ENCODE measurements around the gene SLITRK1.

The SLITRK1 gene

DNA sequence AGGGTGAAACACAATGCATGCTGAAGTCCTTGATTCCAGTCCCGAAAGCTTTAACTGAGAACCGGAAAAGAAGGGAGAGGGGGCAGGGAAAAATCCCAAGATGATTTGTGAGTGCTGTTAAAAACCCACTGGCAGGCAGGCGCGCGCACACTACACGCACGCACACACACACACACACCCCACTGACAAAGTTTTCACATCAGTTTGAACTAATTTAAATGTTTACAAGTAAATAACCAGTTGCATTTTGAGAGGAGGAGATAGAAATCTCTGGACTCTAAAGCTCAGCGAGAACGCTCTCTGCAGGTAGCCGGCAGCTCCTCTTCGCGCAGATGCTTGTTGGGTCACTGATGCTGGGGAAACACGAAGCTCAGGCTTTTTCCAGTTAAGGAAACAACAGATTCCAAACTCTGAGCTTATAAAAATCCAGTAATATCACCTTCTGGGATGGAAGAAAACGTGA, 818 bp upstream of the SLITRK1 start:
- Histone ChIP-seq H3K9me3 (replicated peaks; ENCODE audit: insufficient read depth, low read length) (no peaks in the 10 kb centered on the region), H3K4me2 (ENCODE audit: low read depth, low read length) (no peak overlapping the region), H3K79me2 (ENCODE audit: low read length) (no peaks in the 10 kb centered on the region), H2AFZ (ENCODE audit: low read length) (no peak overlapping the region), H3K9me2 (replicated peaks; ENCODE audit: insufficient read depth, low read length) (no peaks in the 10 kb centered on the region), H3K27me3 (replicated peaks; ENCODE audit: insufficient read depth, low read length) (no peaks in the 10 kb centered on the region), H3F3A (ENCODE audit: insufficient read depth, low read length) (no peaks in the 10 kb centered on the region), H3K27ac (ENCODE audit: low read length) (no peak overlapping the region), H3K9ac (ENCODE audit: low read length) (no peak overlapping the region), H3K4me1 (ENCODE audit: low read length) (no peaks in the 10 kb centered on the region), H4K20me1 (ENCODE audit: insufficient read depth, low read length) (no peaks in the 10 kb centered on the region), H3K36me3 (replicated peaks; ENCODE audit: insufficient read depth, low read length) (no peaks in the 10 kb centered on the region), H3K4me3 (ENCODE audit: low read length) (no peak overlapping the region)
- TF ChIP-seq EZH2phosphoT487 (IDR thresholded peaks at IDR 0.05; ENCODE audit: low read length): no peak
- no peak for TF ChIP-seq EZH2 (optimal IDR thresholded peaks at IDR 0.05; ENCODE audit: low read depth, low read length)
- no peak for TF ChIP-seq CTCF (IDR thresholded peaks at IDR 0.05; ENCODE audit: low read length)
- DNase-seq: no peak

- DNase-seq: no peak
- no peak overlapping the region for H3K27ac ChIP-seq (ENCODE audit: low read length)
- H3K9me3 ChIP-seq (replicated peaks; ENCODE audit: insufficient read depth, low read length): no peaks in the 10 kb centered on the region
- no peak overlapping the region for H2AFZ ChIP-seq (ENCODE audit: low read length)
- no peaks in the 10 kb centered on the region for H3K36me3 ChIP-seq (replicated peaks; ENCODE audit: insufficient read depth, low read length)
- no peaks in the 10 kb centered on the region for H3K4me1 ChIP-seq (ENCODE audit: low read length)
- H3K4me3 ChIP-seq (ENCODE audit: low read length): no peak overlapping the region
- H3K9ac ChIP-seq (ENCODE audit: low read length): no peak overlapping the region
- no peaks in the 10 kb centered on the region for H3K79me2 ChIP-seq (ENCODE audit: low read length)
- H4K20me1 ChIP-seq (ENCODE audit: insufficient read depth, low read length): no peaks in the 10 kb centered on the region
- H3K9me2 ChIP-seq (replicated peaks; ENCODE audit: insufficient read depth, low read length): no peaks in the 10 kb centered on the region
- no peak for TF ChIP-seq CTCF (IDR thresholded peaks at IDR 0.05; ENCODE audit: low read length)
- no peak for TF ChIP-seq EZH2phosphoT487 (IDR thresholded peaks at IDR 0.05; ENCODE audit: low read length)
- no peak for TF ChIP-seq EZH2 (optimal IDR thresholded peaks at IDR 0.05; ENCODE audit: low read depth, low read length)
- H3K27me3 ChIP-seq (replicated peaks; ENCODE audit: insufficient read depth, low read length): no peaks in the 10 kb centered on the region
- no peaks in the 10 kb centered on the region for H3F3A ChIP-seq (ENCODE audit: insufficient read depth, low read length)
- no peak overlapping the region for H3K4me2 ChIP-seq (ENCODE audit: low read depth, low read length)
Measured at GRCh38 chr13:83882606-83882959, 309 bp upstream of the SLITRK1 start.

GRCh38 chr13:83881140-83881684, 1.1 kb downstream of the SLITRK1 start:
- Histone ChIP-seq H3K4me3 (ENCODE audit: low read length) (no peak overlapping the region), H3K9ac (ENCODE audit: low read length) (no peak overlapping the region), H2AFZ (ENCODE audit: low read length) (no peak overlapping the region), H3K27ac (ENCODE audit: low read length) (no peak overlapping the region), H3F3A (ENCODE audit: insufficient read depth, low read length) (no peaks in the 10 kb centered on the region), H3K9me2 (replicated peaks; ENCODE audit: insufficient read depth, low read length) (no peaks in the 10 kb centered on the region), H3K4me2 (ENCODE audit: low read depth, low read length) (no peak overlapping the region), H3K36me3 (replicated peaks; ENCODE audit: insufficient read depth, low read length) (no peaks in the 10 kb centered on the region), H3K9me3 (replicated peaks; ENCODE audit: insufficient read depth, low read length) (no peaks in the 10 kb centered on the region), H3K79me2 (ENCODE audit: low read length) (no peaks in the 10 kb centered on the region), H4K20me1 (ENCODE audit: insufficient read depth, low read length) (no peaks in the 10 kb centered on the region), H3K27me3 (replicated peaks; ENCODE audit: insufficient read depth, low read length) (no peaks in the 10 kb centered on the region), H3K4me1 (ENCODE audit: low read length) (no peaks in the 10 kb centered on the region)
- DNase-seq: no peak
- TF ChIP-seq EZH2phosphoT487 (IDR thresholded peaks at IDR 0.05; ENCODE audit: low read length): no peak
- no peak for TF ChIP-seq CTCF (IDR thresholded peaks at IDR 0.05; ENCODE audit: low read length)
- TF ChIP-seq EZH2 (optimal IDR thresholded peaks at IDR 0.05; ENCODE audit: low read depth, low read length): no peak

All from MM.1S (cell line).